HG02623 (cell line): Measurements from ENCODE around the gene LY6G6D.

Experiments used
- ATAC-seq: cut with Tn5 transposase; IDR thresholded peaks from one replicate; pipeline ENCODE4 v1.9.1; 2021; ENCODE audit warnings: moderate library complexity; ENCODE audit not compliant: unreplicated experiment

Gene LY6G6D

DNA sequence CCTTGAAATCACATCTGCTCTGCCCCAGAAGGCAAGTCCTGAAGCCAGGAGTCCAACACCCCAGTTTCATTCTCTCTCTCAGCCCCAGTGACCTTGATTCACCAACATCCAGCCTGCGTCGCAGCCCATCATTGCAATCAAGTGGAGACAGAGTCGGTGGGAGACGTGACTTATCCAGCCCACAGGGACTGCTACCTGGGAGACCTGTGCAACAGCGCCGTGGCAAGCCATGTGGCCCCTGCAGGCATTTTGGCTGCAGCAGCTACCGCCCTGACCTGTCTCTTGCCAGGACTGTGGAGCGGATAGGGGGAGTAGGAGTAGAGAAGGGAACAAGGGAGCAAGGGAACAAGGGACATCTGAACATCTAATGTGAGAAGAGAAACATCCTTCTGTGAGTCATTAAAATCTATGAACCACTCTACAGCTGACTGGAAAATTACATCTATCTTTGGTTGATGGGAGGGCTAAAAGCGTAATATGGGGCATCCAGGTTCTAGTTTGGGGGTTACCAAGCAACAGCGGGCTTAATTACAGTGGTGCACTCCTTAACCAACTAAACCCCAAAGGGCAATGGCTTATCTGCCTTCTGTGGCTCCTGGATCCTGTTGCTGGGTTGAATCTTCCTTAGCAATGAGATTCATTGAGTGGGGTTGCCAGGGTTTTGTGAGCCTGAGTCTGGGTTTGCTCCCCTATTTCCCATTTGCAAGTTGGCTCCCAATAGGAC, 2.5 kb downstream of the LY6G6D start:
- no peak for ATAC-seq

DNA sequence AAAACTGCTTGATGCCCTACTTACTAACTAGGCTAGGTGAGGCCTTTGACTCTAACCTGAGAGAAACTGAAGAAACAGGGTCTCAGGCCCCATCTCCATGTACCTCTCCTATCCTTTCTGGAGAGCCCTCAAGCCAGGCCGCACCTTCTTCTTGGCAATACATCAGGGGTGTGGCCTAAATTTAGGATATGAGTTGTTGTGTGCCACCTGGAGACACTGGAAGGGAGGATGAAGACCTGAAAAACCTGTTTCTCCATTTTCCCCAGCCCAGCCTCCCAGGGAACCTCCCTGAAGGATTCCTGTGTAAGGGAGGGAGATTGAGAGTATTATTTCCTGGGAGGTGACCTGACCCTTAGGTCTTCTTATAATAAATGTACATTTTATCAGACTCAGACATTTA, 3.1 kb downstream of the LY6G6D start:
- ATAC-seq = no peak

DNA sequence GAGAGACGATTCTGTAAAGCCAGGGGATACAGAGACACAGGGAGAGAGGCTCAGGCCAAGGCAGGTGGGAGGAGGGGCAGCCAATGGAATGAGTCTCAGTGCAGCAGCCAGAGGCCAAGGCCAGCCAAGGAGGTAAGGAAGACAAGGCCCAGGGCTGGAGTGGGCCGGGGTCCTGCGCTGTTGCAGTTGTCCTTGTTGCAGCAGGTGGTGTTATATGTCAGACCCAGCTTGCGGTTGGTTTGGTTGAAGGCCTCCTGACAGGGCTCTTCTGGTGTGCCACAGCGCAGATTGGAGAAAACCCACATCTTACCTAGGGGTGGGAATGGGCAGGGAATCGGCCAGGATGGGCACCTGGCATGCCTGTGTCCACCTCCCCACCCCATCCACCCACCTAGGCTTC, 3.9 kb downstream of the LY6G6D start:
- ATAC-seq = no peak

DNA sequence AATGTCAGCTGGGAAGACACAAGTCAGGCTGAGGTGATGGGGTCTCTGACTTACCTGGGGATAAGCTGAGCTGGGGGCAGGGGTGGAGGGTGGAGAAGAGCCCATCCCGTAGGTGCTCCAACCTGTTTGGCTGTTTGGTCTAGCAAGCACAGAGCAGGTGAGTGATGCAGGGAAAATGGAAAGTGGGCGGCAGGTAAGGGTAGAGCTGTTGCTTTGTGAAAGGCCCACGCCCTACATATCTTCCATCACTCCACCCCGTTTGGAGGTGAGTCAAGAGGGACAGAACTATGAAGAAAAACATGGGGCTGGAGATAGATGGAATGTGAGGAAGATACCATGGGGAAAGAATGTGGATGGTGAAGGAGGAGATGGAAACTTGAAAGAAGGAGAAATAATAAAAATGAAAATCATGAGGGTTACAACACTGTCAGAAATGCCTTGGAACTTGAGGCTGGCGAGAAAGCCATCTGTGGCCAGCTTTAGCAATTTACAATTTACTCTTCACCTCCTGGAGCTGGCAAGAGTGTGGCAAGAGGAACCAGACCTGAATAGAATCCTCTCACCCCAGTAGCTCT, 5.1 kb downstream of the LY6G6D start:
- ATAC-seq = no peak

- ATAC-seq = no peak
Observed at GRCh38 chr6:31721351-31722020, 6.3 kb downstream of the LY6G6D start, which contains the start of gene LY6G6C. Gene LY6G6C, minus strand, starts transcription at chr6:31721746. Its CDS starts 67 bp downstream, at chr6:31721679.

DNA sequence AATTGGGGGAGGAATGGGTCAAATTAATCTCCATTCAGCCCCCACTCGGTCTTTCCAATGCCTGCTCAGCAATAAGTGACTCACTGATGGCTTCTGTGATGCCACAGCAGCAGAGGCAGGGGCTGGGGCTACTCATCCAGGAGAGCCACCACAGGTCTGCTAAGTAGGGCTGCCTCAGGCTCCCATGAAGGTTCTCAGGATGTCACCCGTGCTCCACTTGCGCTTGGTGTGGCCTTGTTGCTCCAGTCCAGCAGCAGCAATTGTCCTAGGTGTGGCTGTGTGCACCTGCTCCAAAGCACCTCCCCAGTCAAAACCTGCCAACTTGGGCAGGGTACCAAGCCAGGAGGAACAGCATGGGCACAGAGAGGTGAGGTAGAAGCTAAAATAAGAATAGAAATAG, 7.0 kb downstream of the LY6G6D start:
- no peak for ATAC-seq

GRCh38 chr6:31723245-31723979, 8.3 kb downstream of the LY6G6D start, which contains the start of gene MPIG6B:
Gene MPIG6B, plus strand, starts transcription at chr6:31723373. Its CDS starts 11 bp downstream, at chr6:31723384.
- ATAC-seq = no peak

- ATAC-seq = no peak
Observed at GRCh38 chr6:31723980-31724691, 9.0 kb downstream of the LY6G6D start.

GRCh38 chr6:31725502-31726350, 10.6 kb downstream of the LY6G6D start:
- ATAC-seq = no peak

GRCh38 chr6:31727034-31727716, 12.0 kb downstream of the LY6G6D start:
- ATAC-seq = no peak

DNA sequence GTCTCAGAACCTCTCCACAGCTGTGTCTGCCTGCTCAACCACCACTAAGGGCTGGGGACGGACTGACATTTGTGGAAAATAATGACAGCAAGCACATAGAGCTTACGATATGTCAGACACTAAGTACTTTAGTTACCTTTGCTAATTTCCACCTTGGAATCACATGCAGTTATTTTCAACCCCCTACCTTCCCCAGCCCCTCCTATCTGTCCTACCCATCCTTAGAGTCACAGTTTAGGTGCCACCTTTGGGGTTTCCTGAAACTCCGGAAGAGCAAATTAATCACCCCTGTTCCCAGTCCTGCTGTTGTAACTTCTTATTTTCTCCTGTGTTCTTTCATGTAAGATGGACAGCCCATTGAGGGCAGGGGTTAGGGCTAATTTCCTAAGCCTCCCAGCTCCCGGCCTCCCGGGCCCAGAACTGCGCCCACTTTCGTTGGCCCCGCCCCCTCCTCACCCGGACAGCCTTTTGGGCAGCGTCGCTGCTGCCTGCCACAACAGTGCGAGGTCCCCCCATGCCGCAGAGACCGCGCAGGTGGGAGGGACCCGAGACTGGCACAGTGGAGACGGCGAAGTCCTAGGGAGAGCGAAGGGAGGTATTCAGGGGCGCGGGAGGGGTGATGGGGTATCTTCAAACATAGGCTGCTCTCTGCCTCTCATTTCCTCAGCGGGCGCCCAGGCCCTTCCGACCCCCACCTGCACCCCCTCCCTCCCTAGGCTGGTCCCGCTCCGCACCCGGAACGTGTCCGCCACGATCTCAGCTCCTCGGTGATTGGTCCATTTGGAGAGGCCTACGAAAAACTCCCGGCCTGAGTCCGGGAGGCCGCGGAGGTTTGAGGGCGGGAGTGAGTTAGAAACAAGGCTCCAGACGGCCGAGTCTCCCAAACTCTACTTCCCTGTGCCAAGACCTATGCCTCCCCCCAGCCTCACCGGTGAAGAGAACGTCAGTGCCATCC, 12.8 kb downstream of the LY6G6D start:
- no peak for ATAC-seq

- no peak for ATAC-seq
Observed at GRCh38 chr6:31728767-31729514, 13.8 kb downstream of the LY6G6D start, which contains the start of gene DDAH2. Gene DDAH2, minus strand, starts transcription at chr6:31729299. Its CDS starts 138 bp downstream, at chr6:31729161.

DNA sequence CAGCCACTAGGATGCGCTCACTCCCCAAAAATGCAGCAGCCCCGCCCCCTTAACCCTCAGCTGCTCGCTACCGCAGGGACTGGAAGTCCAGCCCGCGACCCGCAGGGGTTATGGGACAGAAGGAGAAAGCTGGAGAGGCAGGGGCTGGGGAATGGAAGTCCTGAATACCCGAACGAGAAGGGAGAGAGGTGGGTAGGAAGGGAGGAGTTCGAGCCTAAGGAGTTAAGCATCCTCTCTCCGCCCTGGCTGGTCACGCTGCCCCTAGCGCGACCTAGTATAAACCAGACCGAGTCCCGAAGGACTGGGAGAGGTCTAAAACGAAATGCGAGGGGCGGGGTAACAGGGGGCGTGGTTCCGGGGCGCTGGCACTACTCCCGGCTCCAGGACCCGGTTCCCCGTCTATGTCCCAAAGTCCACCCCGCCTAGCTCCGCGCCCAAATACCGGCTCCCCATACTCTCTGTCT, 14.4 kb downstream of the LY6G6D start:
- peak; percentile 44 for ATAC-seq

DNA sequence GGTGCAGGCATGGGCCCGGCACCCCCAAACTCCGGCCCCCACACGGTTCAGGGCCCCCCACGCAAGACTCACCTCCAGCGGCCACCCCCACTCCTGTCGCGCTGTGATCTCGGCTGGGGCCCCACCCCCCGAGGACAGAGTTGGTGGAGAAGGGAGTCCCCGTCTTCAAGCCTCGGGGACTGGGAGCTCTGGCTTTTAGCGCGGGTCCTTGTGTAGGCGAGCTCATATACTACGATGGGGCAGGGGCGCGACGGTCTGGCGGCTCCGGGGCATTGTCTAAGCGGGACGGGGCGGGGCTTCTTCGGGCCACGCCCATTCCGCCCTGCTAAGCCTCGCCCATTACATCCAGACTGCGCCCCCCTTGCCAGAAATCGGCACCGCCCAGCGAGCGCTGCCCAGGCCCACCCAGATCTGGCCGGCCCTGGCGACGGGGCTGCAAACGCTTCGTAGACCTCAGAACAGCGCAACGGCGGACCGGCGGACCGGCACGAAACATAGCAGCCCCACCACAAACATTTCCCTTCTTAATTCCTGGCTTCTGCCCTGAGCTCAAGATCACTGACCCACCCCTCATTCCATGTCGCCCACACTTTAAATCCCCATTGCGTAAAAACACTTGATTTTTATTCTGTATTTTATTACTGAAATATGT, 15.0 kb downstream of the LY6G6D start:
- ATAC-seq = peak; percentile 36

- ATAC-seq = no peak
Observed at GRCh38 chr6:31730631-31731086, 15.5 kb downstream of the LY6G6D start.

GRCh38 chr6:31732029-31732428, 16.9 kb downstream of the LY6G6D start:
- ATAC-seq = no peak

- ATAC-seq = no peak
Observed at GRCh38 chr6:31733734-31734133, 18.6 kb downstream of the LY6G6D start.
